GM12801 (cell line): ENCODE results near the gene PCSK9.

Experiments used
- CTCF ChIP-seq: IDR thresholded peaks from one replicate; pipeline ENCODE4 v1.5.1; 2011; ENCODE audit warnings: control low read depth; ENCODE audit not compliant: insufficient read length; ENCODE audit errors: extremely low read depth

PCSK9 gene

GRCh38 chr1:55001311-55001710, 38.0 kb upstream of the PCSK9 start:
- no peak for TF ChIP-seq CTCF

- no peak for TF ChIP-seq CTCF
These were observed 36.7 kb upstream of the PCSK9 start for GRCh38 chr1:55002686-55003085.

GRCh38 chr1:55005351-55006140, 33.8 kb upstream of the PCSK9 start:
- no peak for TF ChIP-seq CTCF

- TF ChIP-seq CTCF, result no peak
These were observed 32.4 kb upstream of the PCSK9 start for GRCh38 chr1:55006931-55007330.

- TF ChIP-seq CTCF, result no peak
These were observed 31.7 kb upstream of the PCSK9 start for GRCh38 chr1:55007625-55008024.

- TF ChIP-seq CTCF, result no peak
These were observed 29.0 kb upstream of the PCSK9 start for GRCh38 chr1:55010194-55010886.

GRCh38 chr1:55010887-55011217, 28.5 kb upstream of the PCSK9 start:
- no peak for TF ChIP-seq CTCF
